NCI-H146 treated with DMSO at 0.1 percent for 48 hours (cell line): ENCODE data around the gene WDR26.
"Not testable (repeated sequence)": the region's sequence is repeated elsewhere in the genome, so short reads cannot be mapped to it uniquely, and the experiment has no call there.

ENCODE experiments used
- DNase-seq: peaks from one replicate; lab custom pipeline; 2025; ENCODE audit not compliant: unreplicated experiment; lab: John Stamatoyannopoulos, UW

WDR26 gene

DNA sequence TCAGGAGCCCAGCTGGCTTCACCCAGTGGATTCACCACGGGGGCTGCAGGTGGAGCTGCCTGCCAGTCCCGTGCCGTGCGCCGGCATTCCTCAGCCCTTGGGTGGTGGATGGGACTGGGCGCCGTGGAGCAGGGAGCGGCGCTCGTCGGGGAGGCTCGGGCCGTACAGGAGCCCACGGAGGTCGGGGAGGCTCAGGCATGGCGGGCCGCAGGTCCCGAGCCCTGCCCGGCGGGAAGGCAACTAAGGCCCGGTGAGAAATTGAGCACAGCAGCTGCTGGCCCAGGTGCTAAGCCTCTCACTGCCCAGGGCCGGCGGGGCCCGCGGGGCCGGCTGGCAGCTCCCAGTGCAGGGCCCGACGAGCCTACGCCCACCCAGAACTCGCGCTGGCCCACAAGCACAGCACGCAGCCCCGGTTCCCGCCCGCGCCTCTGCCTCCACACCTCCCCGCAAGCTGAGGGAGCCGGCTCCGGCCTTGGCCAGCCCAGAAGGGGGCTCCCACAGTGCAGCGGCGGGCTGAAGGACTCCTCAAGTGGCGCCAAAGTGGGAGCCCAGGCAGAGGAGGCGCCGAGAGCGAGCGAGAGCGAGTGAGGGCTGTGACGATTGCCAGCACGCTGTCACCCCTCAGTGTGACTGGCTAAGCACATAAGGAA lies 82.0 kb downstream of the WDR26 start:
- DNase-seq = not testable (repeated sequence)

DNA sequence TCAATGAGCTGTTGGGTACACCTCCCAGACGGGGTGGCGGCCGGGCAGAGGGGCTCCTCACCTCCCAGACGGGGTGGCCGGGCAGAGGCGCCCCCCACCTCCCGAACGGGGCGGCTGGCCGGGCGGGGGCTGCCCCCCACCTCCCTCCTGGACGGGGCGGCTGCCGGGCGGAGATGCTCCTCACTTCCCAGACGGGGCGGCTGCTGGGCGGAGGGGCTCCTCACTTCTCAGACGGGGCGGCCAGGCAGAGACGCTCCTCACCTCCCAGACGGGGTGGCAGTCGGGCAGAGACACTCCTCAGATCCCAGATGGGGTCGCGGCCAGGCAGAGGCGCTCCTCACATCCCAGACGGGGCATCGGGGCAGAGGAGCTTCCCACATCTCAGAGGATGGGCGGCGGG lies 84.9 kb downstream of the WDR26 start:
- not testable (repeated sequence) for DNase-seq

DNA sequence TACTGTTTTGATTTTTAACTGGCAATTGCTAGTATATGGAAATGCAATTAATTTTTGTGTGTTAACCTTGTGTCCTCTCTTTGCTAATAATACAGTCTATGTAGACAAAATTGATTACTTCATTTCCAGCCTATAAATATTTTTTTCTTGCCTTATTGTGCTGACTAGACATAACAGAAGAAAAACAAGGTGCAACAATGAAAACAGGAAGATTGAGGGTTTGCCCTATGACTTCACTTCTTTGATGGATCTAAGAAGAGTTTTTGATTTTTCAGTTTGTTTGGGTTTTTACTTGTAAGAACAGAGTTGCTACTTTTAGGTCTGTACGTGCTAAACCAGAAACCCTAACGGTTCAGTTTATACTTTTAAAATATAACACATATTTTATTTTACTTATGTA lies 86.5 kb downstream of the WDR26 start:
- DNase-seq = no peak

DNA sequence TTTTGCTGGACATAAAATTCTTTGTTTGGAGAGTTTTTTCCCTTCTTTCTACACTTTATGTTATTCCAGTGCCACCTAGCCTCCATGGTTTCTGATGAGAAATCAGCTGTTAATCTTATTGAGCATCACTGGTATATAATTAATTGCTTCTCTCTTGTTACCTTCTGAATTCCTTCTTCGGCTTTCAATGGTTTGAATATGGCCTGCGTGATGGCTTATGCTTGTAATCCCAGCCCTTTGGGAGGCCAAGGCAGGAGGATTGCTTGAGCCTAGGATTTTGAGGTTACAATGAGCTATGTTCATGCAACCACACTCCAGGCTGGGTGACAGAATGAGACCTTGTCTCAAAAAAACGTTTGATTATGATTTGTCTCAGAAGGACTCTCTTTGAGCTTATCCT lies 90.9 kb downstream of the WDR26 start:
- no peak for DNase-seq

DNA sequence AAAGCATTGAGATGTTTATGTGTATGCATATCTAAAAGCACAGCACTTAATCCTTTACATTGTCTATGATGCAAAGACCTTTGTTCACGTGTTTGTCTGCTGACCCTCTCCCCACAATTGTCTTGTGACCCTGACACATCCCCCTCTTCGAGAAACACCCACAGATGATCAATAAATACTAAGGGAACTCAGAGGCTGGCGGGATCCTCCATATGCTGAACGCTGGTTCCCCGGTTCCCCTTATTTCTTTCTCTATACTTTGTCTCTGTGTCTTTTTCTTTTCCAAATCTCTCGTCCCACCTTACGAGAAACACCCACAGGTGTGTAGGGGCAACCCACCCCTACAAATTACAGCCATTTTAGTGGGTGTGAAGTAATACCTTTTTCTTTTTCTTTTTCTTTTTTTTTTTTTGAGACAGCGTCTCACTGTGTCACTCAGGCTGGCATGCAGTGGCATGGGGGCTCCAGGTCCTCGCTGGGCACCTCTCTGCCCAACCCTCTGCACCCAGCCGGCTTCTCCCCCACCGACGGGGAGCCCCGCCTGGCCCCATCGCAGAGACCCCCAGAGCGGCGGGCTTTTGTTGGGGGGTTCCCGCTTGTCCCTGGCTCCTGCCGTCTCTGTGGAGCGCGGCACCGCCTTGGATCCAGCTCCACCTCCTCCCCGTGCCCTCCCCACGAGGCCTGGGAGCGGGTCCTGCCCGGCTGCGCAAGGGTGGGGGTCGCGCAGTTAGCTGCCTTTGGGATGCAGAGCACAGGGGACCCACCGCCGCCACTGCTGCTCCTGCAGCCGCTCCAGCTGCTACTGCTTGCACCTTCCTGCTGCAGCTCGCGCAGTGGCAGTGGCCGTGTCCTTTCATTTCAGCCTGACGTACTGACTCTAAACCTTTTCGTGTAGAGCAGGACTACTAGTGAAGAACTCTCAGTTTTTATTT lies 93.9 kb downstream of the WDR26 start:
- DNase-seq = peak; percentile 8

DNA sequence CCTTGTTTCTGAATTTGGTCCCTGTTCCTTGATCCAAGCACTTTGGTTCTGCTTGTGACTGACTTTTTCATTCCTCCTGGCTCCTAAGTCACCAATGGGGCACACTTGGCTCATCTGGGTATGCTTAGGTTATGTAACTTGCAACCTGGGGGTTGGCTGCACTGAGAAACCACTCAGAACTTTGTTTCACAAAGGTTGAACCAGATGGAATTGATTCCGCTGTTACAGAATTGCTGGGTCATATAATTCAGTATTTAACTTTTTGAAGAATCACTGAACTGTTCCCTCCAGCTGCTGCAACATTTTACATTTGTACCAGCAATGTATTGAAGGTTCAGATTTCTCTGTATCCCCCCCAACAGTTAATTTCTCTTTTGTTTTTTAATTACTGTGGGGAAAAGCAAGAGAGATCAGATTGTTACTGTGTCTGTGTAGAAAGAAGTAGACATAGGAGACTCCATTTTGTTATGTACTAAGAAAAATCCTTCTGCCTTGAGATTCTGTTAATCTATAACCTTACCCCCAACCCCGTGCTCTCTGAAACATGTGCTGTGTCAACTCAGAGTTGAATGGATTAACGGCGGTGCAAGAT lies 95.1 kb downstream of the WDR26 start:
- no peak for DNase-seq

DNA sequence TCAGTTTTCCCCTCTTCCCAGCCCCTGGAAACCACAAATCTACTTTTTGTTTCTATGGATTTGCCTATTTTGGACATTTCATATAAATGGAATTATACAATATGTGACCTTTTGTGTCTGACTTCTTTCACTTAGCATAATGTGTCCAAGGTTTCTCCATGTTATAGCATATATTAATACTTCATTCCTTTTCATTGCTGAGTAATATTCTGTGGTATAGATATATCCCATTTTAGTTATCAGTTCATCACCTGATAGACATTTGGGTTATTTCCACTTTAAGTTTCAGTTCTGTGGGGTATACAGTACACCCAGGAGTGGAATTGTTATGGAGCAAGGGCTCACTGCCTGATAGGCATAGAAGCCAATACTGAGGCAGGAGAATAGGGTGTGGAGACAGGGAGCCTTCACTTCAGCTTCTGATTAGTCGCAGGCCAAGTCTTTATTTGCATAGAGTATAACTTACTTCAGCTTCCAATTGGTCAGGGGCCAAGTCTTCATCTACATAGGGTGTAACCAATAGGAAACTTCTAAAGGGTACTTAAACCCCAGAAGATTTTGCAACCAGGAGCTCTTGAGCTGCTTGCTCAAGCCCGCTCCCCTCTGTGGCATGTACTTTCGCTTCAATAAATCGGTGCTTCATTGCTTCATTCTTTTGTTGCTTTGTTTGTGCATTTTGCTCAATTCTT lies 96.3 kb downstream of the WDR26 start:
- DNase-seq = no peak
